ENCODE results near the gene SDK1.

- TF ChIP-seq POLR2AphosphoS5 (IDR thresholded peaks at IDR 0.05; ENCODE audit: insufficient read depth, low read depth, low read length) (no peak), CTCF (IDR thresholded peaks at IDR 0.05; ENCODE audit: extremely low read depth in 1 of 2, insufficient read depth in 1 of 2, low read depth in 1 of 2, low read length in 2 of 2) (no peak), JUN (IDR thresholded peaks at IDR 0.05; ENCODE audit: borderline replicate concordance, insufficient read depth, insufficient read length, low read depth) (no peak), EZH2 (IDR thresholded peaks at IDR 0.05; ENCODE audit: borderline replicate concordance, low read depth, low read length, severe bottlenecking) (no peak), POLR2A (IDR thresholded peaks at IDR 0.05; ENCODE audit: low read depth, low read length) (no peak), MAX (IDR thresholded peaks at IDR 0.05; ENCODE audit: insufficient read depth, insufficient read length) (no peak), MYC (IDR thresholded peaks at IDR 0.05; ENCODE audit: low read depth, low read length) (no peak), FOS (IDR thresholded peaks at IDR 0.05; ENCODE audit: borderline replicate concordance, insufficient read depth, low read length) (no peak), GATA2 (IDR thresholded peaks at IDR 0.05; ENCODE audit: insufficient read depth, insufficient read length, low read depth, low read length) (no peak)
These were observed 616.4 kb downstream of the SDK1 start for GRCh38 chr7:3917436-3917835.

Measured in endothelial cell of umbilical vein (primary cell).